KOPT-K1 (cell line): ENCODE measurements around the gene WSCD2.

Source experiments
- H3K27ac ChIP-seq: fragments of 200-600 bp; sonication (generic); 2 replicates; pipeline ENCODE4 v1.5.1; 2016; ENCODE audit warnings: antibody characterized with exemption, mild to moderate bottlenecking, low read depth, low read length; ENCODE audit not compliant: poor library complexity, severe bottlenecking
- H3K36me3 ChIP-seq: fragments of 200-600 bp; sonication (generic); 2 replicates; pipeline ENCODE4 v1.5.1; 2017; ENCODE audit warnings: antibody characterized with exemption, mild to moderate bottlenecking, low read length, moderate library complexity; ENCODE audit not compliant: insufficient read depth
- H3K9me3 ChIP-seq: fragments of 200-600 bp; sonication (generic); 2 replicates; pipeline ENCODE4 v1.5.1; 2017; ENCODE audit warnings: antibody characterized with exemption, low read length, mild to moderate bottlenecking; ENCODE audit not compliant: insufficient read depth, poor library complexity, severe bottlenecking

Gene WSCD2

DNA sequence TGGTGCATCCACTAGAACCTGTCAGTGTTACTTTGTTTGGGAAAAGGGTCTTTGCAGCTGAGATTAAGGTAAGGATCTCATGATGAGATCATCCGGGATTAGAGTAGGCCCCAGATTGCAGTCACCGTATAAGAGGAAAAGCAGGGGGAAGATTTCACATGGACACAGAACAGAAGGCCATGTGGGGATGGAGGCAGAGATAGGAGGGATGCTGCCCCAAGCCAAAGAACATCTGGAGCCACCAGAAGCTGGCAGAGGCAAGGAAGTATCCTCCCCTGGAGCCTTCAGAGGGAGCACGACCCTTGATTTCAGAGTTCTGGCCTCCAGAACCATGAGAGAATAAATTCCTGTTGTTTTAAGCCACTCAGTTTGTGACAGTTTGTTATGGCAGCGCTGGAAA is 170.4 kb downstream of the WSCD2 start:
- Histone ChIP-seq H3K9me3 (peaks cover 6% of the 10 kb centered on the region), H3K36me3 (no peaks in the 10 kb centered on the region), H3K27ac (no peak overlapping the region)
